ENCODE results near the gene TOX3.
A peak's percentile ranks its signal among the peaks of the same experiment; 100 is the strongest.

The TOX3 gene

GRCh38 chr16:52467753-52468152 lies 79.2 kb downstream of the TOX3 start:
- H3K27ac ChIP-seq: peak overlapping the region; percentile 28; the same call in 1 of the 2 replicates
- TF ChIP-seq CTCF (IDR thresholded peaks at IDR 0.05): no peak
- no peak for TF ChIP-seq ZFX (IDR thresholded peaks at IDR 0.05; ENCODE audit: borderline replicate concordance)

GRCh38 chr16:52466994-52467393 lies 79.9 kb downstream of the TOX3 start:
- H3K27ac ChIP-seq: peak overlapping the region; percentile 28
- no peak for TF ChIP-seq ZFX (IDR thresholded peaks at IDR 0.05; ENCODE audit: borderline replicate concordance)
- TF ChIP-seq CTCF (IDR thresholded peaks at IDR 0.05): no peak

GRCh38 chr16:52465711-52466267 lies 81.2 kb downstream of the TOX3 start:
- no peak overlapping the region for H3K27ac ChIP-seq
- TF ChIP-seq CTCF (IDR thresholded peaks at IDR 0.05) (no peak), ZFX (IDR thresholded peaks at IDR 0.05; ENCODE audit: borderline replicate concordance) (no peak)

GRCh38 chr16:52463904-52464303 lies 83.0 kb downstream of the TOX3 start:
- peak overlapping the region; percentile 28; the same call in 1 of the 2 replicates for H3K27ac ChIP-seq
- TF ChIP-seq CTCF (IDR thresholded peaks at IDR 0.05) (no peak), ZFX (IDR thresholded peaks at IDR 0.05; ENCODE audit: borderline replicate concordance) (no peak)

- no peak for TF ChIP-seq CTCF (IDR thresholded peaks at IDR 0.05)
- TF ChIP-seq ZFX (IDR thresholded peaks at IDR 0.05; ENCODE audit: borderline replicate concordance): no peak
These were observed 84.1 kb downstream of the TOX3 start for GRCh38 chr16:52462816-52463215.

GRCh38 chr16:52460639-52461178 lies 86.2 kb downstream of the TOX3 start:
- peak overlapping the region; percentile 28; the same call in 1 of the 2 replicates for H3K27ac ChIP-seq
- TF ChIP-seq ZFX (IDR thresholded peaks at IDR 0.05; ENCODE audit: borderline replicate concordance) (no peak), CTCF (IDR thresholded peaks at IDR 0.05) (no peak)

More at GRCh38 chr16:52462816-52463215, 84.1 kb downstream of the TOX3 start:
- H3K27ac ChIP-seq: peak overlapping the region; percentile 28

- TF ChIP-seq ZFX (IDR thresholded peaks at IDR 0.05; ENCODE audit: borderline replicate concordance): no peak
- no peak for TF ChIP-seq CTCF (IDR thresholded peaks at IDR 0.05)
- 0 out of 2 replicates have a peak overlapping the region, but pooled peaks have one; percentile 3 for H3K27ac ChIP-seq
These were observed 90.6 kb downstream of the TOX3 start for GRCh38 chr16:52456368-52456767.
